Urothelium cell line (cell line): ENCODE measurements around the gene CYP1A2.
"Not testable (repeated sequence)": the region's sequence is repeated elsewhere in the genome, so short reads cannot be mapped to it uniquely, and the experiment has no call there.

Source experiments
- DNase-seq: peaks from one replicate; pipeline ENCODE4 v3.0.0; 2011; ENCODE audit warnings: low spot score, mixed read lengths
- FAIRE-seq: peaks from 2 replicates; lab custom pipeline; 2011; peaks lifted over from hg19 to GRCh38; lab: Jason Lieb, UNC

Gene CYP1A2

GRCh38 chr15:74775132-74775562 is 26.5 kb downstream of the CYP1A2 start:
- FAIRE-seq (no peak), DNase-seq (no peak)

- no peak for DNase-seq
- FAIRE-seq, result no peak
Observed at GRCh38 chr15:74775894-74776293, 27.2 kb downstream of the CYP1A2 start.

- FAIRE-seq (no peak), DNase-seq (no peak)
Observed at GRCh38 chr15:74776821-74777768, 28.4 kb downstream of the CYP1A2 start.

GRCh38 chr15:74777769-74778598 is 29.3 kb downstream of the CYP1A2 start:
- no peak for FAIRE-seq
- no peak for DNase-seq

- FAIRE-seq (no peak), DNase-seq (no peak)
Observed at GRCh38 chr15:74778599-74778970, 29.9 kb downstream of the CYP1A2 start.

- FAIRE-seq (no peak), DNase-seq (no peak)
Observed at GRCh38 chr15:74779162-74779648, 30.6 kb downstream of the CYP1A2 start.

- DNase-seq (no peak), FAIRE-seq (no peak)
Observed at GRCh38 chr15:74780523-74781430, 32.1 kb downstream of the CYP1A2 start.

GRCh38 chr15:74781431-74782258 is 33.0 kb downstream of the CYP1A2 start, which contains the start of gene CSK:
Gene CSK (plus strand): TSS chr15:74782080. CDS start chr15:74798298, 16,218 bp downstream.
- FAIRE-seq, result no peak
- peak; percentile 93 for DNase-seq

- FAIRE-seq (no peak), DNase-seq (peak; percentile 50)
Observed at GRCh38 chr15:74782259-74783071, 33.8 kb downstream of the CYP1A2 start.

GRCh38 chr15:74783072-74783807 is 34.6 kb downstream of the CYP1A2 start:
- DNase-seq (no peak), FAIRE-seq (no peak)

- FAIRE-seq, result no peak
- DNase-seq, result no peak
Observed at GRCh38 chr15:74783808-74784175, 35.1 kb downstream of the CYP1A2 start.

GRCh38 chr15:74784426-74785193 is 36.0 kb downstream of the CYP1A2 start:
- no peak for FAIRE-seq
- DNase-seq, result no peak

GRCh38 chr15:74785194-74786032 is 36.8 kb downstream of the CYP1A2 start:
- no peak for DNase-seq
- no peak for FAIRE-seq

GRCh38 chr15:74786081-74786480 is 37.4 kb downstream of the CYP1A2 start:
- not testable (repeated sequence) for DNase-seq, FAIRE-seq

- FAIRE-seq (no peak), DNase-seq (no peak)
Observed at GRCh38 chr15:74786551-74787165, 38.0 kb downstream of the CYP1A2 start.
